ENCODE results near the gene ARL4D. TPM values are rescaled to one million over a fixed set of nuclear protein-coding genes. Genes with fewer than 3 reads are reported as not detected.

Gene ARL4D
- total RNA-seq, 2 donors from 2014 or later, result 4.8 to 17.2 TPM

DNA sequence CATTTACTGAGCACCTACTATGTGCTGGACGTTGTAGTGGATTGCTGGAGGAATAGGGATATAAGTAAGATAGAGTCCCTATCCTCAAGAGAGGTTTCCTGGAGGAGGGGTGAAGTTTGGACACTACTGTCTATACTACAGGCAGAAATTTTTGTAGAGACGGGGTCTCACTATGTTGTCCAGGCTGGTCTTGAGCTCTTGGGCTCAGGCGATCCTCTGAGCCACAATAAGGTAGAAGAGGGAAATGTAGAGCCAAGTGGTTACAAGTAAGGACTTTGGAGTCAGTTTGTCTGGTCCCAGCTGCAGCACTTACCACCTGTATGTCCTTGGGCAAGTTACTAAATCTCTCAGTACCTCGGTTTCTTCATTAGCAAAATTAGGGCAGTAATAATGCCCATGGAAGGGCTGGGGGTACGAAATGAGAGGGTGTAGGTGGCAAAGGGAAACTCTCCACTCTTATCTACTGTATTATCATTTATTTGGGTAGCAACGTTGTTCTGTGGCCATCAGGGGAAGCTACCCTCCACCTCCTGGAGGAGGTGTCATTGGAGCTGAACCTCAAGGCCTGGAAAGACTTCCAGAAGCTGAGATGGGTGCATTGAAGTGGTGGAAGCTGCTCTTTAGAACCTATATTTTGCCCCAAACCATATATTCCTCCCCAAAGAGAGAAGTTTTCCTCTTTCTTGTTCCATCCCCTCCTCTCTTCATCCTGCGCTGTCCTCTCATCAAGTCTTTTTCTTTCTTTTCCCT lies 50.1 kb downstream of the ARL4D start:
- no peaks in the 10 kb centered on the region for H3K9me3 ChIP-seq
- H3K4me1 ChIP-seq (replicated peaks), result no peaks in the 10 kb centered on the region
- no peaks in the 10 kb centered on the region for H3K27me3 ChIP-seq (replicated peaks; ENCODE audit: insufficient read depth)
- peak overlapping the region; percentile 25 to 45 for H3K27ac ChIP-seq
- H3K4me3 ChIP-seq, result no peak overlapping the region
- TF ChIP-seq, protein P1, sequence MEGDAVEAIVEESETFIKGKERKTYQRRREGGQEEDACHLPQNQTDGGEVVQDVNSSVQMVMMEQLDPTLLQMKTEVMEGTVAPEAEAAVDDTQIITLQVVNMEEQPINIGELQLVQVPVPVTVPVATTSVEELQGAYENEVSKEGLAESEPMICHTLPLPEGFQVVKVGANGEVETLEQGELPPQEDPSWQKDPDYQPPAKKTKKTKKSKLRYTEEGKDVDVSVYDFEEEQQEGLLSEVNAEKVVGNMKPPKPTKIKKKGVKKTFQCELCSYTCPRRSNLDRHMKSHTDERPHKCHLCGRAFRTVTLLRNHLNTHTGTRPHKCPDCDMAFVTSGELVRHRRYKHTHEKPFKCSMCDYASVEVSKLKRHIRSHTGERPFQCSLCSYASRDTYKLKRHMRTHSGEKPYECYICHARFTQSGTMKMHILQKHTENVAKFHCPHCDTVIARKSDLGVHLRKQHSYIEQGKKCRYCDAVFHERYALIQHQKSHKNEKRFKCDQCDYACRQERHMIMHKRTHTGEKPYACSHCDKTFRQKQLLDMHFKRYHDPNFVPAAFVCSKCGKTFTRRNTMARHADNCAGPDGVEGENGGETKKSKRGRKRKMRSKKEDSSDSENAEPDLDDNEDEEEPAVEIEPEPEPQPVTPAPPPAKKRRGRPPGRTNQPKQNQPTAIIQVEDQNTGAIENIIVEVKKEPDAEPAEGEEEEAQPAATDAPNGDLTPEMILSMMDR (IDR thresholded peaks at IDR 0.05), result no peak
- TF ChIP-seq POLR2A (IDR thresholded peaks at IDR 0.05), result no peak
- no peak for TF ChIP-seq POLR2AphosphoS5 (IDR thresholded peaks at IDR 0.05)
- WGBS, result 77% methylated on average over 7 of the region's 7 CpGs
- no peak for DNase-seq (ENCODE audit: low spot score)
- no peaks in the 10 kb centered on the region for H3K36me3 ChIP-seq
- intact Hi-C loops (cut with DNase I), result no loop called here

DNA sequence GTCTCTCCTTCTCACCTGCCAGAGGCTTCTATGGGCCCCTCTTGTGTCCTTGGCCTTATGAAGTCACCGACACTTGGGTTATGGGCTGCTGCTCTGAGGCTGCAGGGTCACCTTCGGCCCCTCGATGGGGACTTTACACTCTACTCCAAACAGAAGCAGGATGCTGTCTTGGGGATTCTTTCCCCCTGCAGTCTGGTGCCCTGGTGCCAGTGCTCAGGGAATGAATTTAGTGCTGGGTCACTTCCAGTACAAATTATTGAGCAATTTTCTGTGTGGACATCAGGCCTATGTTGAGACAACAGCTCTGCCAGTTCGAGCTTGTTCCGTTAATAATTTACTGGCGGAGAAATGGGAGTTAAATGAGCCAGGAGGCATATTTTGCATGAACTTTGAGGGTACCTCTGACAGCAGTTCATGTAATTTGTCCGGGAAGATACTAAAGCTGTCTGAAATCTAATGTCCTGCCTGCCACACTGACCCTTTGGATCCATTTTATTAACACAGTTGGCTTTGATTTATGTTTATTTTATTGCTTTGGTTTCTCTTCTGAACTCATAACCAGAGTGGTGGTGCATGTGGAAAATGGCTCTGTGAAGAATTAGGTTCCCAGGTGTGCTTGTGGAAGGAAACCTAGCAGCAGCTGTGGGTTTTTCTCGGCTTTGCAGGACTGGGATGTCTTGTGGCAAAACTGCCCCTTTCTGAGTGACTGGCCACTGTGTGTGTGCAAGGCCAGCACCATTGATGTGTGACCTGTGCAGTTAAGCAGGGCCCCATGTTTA lies 50.9 kb downstream of the ARL4D start:
- peak overlapping the region; percentile 25 to 45 for H3K27ac ChIP-seq

More for the DNA sequence above, 50.9 kb downstream of the ARL4D start:
- intact Hi-C loops (cut with DNase I), result no loop called here
- H3K4me3 ChIP-seq, result no peak overlapping the region
- H3K27me3 ChIP-seq (replicated peaks; ENCODE audit: insufficient read depth), result no peaks in the 10 kb centered on the region
- no peaks in the 10 kb centered on the region for H3K9me3 ChIP-seq
- H3K4me1 ChIP-seq (replicated peaks), result no peaks in the 10 kb centered on the region
- TF ChIP-seq, protein P1 (IDR thresholded peaks at IDR 0.05), result no peak
- TF ChIP-seq POLR2AphosphoS5 (IDR thresholded peaks at IDR 0.05), result peak; percentile 82
- peak; percentile 69 for DNase-seq (ENCODE audit: low spot score)
- 14% methylated on average over 8 of the region's 8 CpGs for WGBS
- H3K36me3 ChIP-seq, result no peaks in the 10 kb centered on the region

MicroRNA genes within 50 kb of the gene (microRNA counts, 767-probe panel; counts per million panel counts)
- 268 to 431 counts per million in 2 donors for microRNA hsa-miR-2117

Small RNA genes within 50 kb of the gene (small RNA-seq; reads per million reads assigned to genes)
- gene RNU6-1137P (0 reads per million in 2 donors), gene RNU6-406P (0 reads per million in 2 donors), gene RNU6-470P (0 reads per million in 2 donors)

Other genes with a start within 250 kb of the ARL4D start
- 100 to 1,000 TPM; 120 to 156 TPM for gene NBR1, start 227.8 kb upstream of the ARL4D start, total RNA-seq
- 1 to 10 TPM; 2.6 to 8.0 TPM for gene TMEM106A, start 187.1 kb upstream of the ARL4D start, total RNA-seq
- gene CCDC200, start 170.4 kb upstream of the ARL4D start, total RNA-seq, result 1 to 10 TPM in 1 of 2 donors, not detected in 1; 2.7 TPM
- gene RNU2-1, start 165.0 kb upstream of the ARL4D start, total RNA-seq, result not detected
- 10 to 100 TPM; 35.7 to 52.9 TPM for gene DHX8, start 85.0 kb downstream of the ARL4D start, total RNA-seq
- 1 to 10 TPM; 2.9 to 4.0 TPM for gene ETV4, start 147.3 kb downstream of the ARL4D start, total RNA-seq